HUDEP-2 (cell line): ENCODE data around the gene HLA-DPA1.
"Not testable (repeated sequence)": the region's sequence is repeated elsewhere in the genome, so short reads cannot be mapped to it uniquely, and the experiment has no call there.

Source experiments
- DNase-seq, 76 experiments: peaks; one replicate each; lab custom pipeline; 2025; ENCODE audit not compliant: unreplicated experiment in 76 of 76; lab: John Stamatoyannopoulos, UW

Gene HLA-DPA1

DNA sequence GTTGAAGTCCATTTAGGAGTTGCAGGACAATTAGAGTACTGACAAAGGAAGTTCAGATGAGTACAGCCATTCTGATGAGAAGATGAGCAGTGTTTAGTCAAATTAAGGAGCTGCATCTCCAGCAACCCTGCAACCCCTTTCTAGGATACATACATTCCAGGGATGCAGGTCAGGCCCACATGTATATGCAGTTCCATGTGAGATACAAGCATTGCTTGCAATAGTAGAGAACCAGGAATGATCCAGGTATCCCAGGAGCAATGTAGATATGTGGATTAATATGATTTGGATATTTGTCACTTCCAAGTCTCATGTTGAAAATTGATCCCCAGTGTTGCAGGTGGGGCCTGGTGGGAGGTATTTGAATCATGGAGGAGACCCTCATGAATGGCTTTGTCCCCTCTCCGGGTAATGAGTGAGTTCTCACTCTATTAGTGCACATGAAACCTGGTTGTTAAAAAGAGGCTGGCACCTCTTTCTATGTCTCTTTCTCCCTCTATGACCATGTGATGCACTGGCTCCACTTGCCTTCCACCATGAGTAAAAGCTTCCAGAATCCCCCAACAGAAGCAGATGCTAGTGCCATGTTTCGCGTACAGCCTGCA is 6.4 kb downstream of the HLA-DPA1 start:
- no peak for DNase-seq

DNA sequence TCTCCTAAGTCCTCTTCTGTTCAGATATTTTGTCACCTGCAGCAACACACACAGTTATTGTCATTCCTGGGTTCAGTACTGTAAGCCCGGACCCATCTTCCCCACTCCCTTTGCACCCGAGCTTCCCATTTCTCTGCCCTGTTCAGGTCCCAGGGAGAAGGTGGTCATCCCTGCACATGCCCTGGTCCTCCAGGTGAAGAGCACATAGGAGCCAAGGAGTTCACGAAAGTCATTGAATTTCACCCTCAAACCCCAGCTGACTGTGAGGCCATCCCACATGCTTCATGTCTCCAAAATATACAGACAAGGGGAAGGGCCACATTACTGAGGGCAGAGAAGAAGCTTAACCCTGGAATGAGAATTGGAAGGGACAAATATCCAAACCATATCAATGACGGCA is 8.1 kb downstream of the HLA-DPA1 start:
- DNase-seq = no peak

DNA sequence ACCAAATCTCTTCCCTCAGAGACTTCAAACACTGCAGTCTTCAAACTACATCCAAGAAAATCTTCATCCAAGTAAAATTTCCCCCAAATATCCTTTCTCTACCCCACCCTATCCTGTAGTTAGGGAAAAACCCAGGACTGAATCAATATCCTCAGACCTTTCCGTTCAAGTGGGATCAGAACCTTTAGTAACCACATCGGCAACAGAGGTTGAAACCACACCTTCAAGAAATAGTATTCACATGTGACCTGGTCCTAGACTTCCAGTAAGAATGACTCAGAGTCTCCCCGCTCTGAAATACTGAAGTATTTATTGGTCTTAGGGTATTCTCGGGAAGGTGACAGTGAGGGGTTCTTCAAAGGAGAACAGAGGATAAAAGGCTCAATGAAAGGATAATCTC is 8.7 kb downstream of the HLA-DPA1 start:
- DNase-seq = no peak

DNA sequence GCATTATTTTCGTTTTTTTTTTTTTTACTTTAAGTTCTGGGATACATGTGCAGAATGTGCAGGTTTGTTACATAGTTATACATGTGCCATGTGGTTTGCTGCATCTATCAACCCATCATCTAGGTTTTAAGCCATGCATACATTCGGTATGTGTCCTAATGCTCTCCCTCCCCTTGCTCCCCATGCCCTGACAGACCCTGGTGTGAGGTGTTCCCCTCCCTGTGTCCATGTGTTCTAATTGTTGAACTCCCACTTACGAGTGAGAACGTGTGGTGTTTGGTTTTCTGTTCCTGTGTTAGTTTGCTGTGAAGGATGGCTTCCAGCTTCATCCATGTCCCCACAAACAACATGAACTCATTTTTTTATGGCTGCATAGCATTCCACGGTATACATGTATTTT is 10.0 kb downstream of the HLA-DPA1 start:
- DNase-seq = not testable (repeated sequence)

DNA sequence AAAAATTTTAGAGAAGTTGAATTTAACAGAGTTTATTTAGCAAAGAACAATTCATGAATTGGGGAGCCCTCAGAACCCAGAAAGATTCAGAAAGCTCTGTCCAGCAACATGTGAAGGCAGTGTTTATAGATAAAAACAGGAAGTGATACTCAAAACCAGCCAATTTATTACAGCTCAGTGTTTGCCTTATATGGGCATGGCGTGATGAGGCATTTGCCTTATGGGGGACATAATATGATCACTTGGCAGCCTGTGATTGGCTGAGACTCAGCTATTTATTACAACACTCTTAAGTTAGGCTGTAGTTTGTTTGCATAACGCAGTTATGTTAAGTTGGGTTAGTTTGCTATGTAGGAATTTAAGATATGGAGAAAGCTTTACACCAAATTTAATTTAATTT is 11.5 kb downstream of the HLA-DPA1 start:
- no peak for DNase-seq

DNA sequence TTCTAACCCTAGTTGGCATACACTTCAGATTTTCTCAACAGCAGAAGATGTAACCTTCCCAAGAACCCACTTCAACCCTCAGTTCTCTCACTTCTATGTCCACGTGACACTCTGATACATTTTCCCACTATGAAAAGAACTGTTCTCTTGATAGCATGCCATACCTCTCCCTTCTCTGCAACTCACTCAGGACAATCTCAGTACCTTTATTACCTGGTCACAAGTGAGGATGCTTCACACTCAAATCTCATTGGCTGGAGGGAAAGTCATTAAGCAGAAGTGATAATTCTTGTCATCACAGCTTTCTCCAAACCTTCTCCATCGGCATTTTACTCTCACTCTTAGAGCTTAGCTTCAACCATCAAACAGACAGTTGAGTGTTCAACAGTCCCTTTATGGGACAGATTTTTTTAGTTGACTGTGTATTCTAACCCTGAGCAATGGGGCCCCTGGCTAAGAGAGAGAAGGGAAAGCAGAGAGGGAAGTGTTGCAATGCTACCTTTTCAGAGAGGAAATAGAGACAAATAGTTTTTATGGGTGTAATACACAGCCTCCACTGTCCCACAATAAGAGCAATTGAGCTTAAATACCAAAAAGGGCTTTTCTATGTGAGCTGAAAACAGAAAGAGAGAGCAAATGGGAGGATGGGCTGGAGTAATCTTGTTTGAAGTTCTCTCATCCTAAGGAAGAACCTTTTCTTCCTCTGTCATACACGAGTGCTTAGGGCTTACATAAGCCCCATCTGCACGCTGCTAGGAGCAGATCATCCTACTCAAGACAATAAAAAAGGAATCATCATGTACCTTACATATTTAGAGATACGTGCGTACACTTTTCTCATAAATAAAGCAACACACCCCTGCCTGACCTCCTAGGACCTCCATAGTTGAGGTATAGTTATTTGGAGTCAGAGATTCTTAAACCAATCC is 16.0 kb downstream of the HLA-DPA1 start:
- no peak for DNase-seq

DNA sequence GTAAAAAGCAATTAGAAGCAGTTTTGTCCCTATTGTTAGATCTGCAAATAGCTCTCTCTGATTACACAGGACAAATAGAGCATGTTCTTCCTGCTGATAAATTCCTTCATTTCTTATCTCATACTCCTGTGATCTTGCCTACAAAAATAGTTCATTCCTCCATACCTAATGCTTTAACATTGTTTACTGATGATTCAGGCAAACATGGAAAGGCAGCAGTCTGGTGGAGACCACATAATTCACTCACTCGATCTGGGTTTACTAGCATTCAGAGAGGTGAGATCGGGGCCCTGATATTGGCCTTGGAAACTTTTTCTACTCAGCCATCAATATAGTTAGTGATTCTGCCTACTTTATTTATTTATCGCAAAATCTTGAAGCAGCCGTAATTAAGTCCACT is 20.2 kb downstream of the HLA-DPA1 start:
- no peak for DNase-seq

DNA sequence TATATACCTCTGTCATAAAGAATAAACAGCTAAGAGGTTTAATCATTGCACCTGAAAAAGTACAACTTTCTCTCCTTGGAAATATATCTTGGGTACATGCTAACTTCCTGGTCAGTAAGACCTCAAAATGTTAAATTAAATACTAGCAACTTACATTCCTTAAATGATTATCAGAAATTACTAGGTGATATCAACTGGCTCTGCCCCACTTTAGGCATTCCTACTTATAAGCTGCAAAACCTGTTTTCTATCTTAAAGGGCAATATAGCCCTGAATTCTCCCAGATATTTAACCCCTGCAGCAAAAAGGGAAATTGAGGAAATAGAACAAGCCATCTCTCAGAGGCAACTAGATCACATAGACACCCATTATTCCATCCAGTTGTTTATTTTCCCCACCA is 20.8 kb downstream of the HLA-DPA1 start:
- no peak for DNase-seq

DNA sequence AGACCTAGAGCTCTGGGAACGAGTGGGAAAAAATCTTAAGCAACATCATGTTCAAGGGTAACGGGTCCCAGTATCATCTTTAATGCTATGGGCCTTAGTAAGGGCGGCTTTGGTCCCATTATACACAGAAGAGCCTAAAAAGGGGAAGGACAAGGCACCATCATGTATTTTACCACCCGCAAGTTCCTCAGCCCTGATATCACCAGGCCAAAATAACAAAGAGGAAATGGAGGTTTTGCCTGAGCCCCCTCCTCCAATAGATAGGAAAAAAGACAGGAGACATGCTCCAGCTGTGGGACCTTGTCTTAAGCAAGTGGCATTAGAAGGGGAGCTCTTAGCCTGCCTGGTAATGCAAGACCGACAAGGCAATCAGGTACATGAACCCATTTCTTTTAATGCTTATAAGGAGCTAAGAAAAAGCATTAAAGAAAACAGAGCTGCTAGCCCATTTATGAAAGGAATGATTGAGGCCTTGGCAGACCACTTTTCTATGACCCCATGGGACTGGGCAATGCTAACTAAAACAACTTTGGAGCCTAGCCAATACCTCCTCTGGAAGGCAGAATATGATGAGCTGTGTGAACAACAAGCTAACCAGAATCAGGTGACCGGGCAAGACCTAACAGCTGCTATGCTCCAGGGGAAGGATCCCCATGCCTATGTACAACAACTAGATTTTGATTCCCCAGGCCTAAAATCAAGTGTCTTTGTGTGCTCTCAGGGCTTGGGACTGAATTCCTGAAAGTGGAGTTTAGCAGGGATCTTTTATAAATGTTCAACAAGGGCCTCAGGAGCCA is 23.2 kb downstream of the HLA-DPA1 start:
- DNase-seq = no peak

DNA sequence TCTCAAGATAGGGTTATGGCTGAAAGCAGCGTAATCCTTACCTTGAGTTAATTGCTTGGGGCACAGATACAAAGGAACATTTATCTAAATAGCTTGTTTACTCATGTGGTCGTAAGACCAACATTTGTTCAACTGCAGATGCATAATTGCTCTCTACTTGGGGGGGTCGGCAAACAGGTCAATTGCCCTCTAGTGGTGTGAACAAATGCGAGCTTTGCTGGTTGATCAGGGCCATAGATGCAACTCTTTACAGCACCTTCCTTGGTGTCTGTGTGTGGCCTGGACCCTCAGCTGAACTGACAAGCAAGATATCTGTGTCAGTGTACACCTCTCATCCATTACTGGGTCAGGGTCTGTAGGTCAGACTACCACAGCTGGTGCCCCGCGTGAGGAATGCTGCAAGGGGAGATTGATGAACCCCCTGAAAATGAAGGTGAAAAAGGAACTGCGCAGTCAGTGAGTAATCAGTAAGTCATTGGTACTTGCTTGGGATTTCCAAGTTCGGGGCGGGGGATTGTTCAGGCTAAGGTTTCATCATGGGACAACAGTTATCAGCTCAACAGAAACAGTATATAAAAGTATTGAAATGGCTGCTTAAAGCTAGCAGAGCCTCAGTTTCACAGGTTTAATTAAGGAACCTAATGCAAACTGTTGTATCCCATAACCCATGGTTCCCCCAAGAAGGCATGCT is 24.0 kb downstream of the HLA-DPA1 start:
- DNase-seq = peak in 2 of 76 experiments; percentile 1 to 2

DNA sequence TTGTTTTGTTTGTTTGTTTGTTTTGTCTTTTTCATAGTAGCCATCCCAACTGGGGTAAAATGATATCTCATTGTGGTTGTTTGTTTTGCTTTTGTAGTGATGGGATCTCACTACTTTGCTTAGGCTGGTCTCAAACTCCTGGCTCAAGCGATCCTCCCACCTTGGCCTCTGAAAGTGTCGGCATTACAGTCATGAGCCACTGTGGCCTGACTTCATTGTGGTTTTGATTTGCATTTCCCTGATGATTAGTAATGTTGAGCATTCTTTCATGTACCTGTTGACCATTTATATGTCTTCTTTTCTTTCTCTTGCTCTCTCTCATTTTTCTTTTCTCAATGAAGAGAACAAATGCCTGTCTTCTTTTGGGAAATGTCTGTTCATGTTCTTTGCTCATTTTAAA is 33.3 kb downstream of the HLA-DPA1 start:
- no peak for DNase-seq

DNA sequence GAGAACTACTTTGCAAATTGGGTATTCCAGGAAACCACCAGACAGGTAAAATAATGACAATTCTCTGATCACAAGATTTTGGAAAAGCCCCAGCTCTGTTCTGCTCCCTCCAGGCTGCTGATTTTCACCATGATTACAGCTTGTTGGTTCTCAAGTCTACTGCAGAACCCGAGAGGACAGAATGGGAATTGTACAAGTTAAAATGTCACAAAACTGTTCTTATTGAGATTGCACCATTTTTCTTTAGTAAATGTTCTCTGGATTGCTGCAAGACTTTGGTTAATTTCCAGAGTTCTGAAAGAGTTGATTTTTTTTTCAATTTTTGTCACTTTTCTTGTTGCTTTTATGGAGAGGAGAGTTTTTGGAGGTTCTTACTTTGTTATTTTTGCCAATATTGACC is 36.9 kb downstream of the HLA-DPA1 start:
- no peak for DNase-seq

DNA sequence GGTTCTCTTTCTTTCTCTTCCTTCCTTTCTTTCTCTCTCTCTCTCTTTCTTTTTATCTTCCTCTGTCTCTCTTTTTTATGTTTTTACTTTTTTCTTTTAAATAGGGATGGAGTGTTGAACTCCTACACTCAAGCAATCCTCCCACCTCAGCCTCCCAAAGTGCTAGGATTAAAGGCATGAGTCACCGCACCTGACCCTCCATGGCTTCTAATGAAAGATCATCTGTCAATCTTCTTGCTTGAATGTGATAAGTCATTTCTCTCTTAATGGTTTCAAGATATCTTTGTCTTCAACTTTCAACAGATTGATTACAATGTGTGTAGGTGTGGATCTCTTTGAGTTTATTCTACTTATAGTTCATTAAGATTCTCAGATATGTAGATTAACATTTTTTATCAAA is 38.9 kb downstream of the HLA-DPA1 start:
- DNase-seq = no peak

DNA sequence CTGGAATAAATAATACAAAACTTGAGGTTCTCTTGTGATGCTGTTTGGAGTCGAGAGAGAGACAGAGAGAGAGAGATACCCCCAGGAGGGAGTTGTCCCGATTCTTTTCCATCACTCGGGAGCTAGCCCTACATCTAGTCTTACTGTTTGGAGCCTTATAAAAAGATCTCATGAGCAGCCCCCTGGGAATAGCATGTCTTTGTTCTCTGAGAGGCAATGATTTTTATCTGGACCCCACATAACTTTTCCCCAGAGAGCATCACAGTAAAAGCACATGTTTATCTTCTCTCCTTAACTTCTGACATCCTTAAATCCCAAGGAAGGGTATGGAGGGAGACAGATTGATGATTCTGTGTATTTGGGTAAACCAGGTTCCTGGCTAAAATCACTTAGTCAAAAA is 43.2 kb downstream of the HLA-DPA1 start:
- DNase-seq = no peak

DNA sequence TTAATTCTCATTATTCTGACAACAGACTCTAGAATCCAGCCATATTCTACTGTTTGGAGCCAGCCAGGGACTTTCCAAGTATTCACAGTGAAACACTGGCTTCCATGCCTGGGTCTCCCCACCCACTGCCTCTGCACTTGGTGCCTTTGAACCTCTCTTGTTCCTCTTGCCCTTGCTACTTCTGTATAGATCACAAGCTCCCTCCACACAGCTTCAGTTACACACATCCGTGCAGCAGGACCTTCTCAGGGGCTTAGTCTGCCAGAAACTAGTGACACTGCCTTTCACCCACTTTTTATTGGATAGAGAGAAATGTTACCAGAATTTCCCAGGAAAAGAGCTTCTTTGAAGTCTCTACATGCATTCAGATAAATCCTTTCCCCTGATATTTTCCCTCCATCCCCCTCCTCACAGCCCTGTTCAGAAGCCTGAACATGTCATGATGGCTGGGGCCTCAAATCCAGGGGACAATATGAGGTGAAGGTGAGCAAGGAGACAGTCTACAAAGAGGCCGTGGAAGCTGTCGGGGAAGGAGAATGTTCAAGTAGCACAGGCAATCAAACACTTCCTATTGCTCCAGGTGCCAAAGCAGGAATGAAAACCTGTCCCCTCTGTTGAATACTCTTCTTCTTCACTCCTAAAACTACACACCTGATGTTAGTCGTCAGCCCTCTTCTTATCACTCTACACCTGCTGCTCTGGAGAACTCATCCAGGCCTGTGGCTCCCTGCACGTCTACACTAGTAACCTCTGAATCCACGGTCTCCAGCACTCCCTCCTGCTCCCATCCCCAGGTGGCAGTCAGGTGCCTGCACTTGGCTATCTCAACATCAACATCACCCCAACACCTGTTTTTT is 43.9 kb downstream of the HLA-DPA1 start:
- no peak for DNase-seq

DNA sequence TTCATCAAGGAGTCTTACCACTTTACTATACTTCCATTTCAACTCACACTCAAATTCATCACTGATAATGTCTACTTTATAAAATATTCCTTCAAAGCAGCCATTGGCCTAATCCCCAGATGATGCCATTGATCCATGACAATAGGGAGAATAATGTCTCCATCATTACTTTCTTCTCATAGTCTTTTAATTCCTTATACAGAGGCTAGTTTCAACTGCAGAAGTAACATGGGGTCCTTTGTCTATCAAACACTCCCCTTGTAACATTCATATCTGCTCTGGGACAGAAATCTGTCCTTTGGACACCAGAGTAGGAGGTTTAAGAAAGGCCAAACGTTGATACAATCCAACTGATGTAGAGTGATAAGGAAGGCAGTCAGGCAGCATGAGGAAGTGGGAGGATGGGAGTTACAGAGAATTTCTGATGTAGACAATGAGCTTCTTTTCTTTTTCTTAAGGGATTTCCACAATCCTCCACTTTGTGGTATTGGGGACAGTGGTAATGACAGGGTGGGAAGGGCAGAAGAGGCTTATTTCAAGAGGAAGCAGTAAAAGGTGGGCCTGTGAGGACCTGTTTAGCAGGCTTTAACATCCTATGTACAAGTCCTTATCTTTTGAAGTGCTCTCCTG is 45.1 kb downstream of the HLA-DPA1 start:
- no peak for DNase-seq

DNA sequence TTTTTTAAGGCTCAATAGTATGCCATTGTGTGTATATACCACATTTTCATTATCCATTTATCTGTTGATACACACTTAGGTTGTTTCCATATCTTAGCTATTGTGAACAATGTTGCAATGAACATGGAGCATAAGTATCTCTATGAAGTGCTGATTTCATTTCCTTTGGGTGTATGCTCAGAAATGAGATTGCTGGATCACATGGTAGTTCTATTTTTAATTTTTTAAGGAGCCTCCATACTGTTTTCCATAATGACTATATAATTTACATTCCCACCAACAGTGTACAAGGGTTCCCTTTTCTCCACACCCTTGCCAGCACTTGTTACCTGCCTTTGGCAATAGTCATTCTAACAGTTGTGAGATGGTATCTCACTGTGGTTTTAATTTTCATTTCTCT is 48.9 kb downstream of the HLA-DPA1 start:
- no peak for DNase-seq

DNA sequence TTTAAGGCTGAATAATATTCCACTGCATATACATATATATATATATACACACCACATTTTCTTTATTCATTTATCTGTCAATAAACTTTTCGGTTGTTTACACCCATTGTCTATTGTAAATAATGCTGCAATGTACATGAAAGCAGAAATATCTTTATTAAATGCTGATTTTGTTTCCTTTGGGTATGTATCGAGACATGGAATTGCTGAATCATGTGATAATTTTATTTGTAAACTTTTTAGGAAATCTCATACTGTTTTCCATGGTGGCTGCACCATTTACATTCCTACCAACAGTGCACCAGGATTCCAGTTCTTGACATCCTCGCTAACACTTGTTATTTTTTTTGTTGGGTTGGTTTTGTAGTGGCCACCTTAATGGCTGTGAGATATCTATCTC is 49.9 kb downstream of the HLA-DPA1 start:
- DNase-seq = no peak

DNA sequence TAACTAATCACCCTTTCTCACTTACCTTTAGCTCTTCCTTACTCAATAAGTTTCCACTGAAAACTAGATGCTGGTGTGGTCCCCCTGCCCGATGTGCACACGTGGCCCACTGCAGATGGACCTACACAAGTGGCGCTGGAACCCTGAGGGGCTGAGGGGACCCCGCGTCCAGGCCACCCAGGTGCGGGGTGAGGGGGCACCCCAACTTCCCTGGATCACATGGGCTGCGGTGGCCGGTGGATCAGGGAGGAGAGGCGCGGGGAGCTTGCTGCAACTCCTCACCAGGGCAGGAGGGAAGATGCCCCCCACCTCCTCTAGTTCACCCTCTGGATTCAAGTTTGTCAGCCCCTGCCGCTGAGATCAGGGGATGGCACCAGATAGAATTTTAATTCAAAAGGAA is 51.5 kb downstream of the HLA-DPA1 start:
- no peak for DNase-seq

DNA sequence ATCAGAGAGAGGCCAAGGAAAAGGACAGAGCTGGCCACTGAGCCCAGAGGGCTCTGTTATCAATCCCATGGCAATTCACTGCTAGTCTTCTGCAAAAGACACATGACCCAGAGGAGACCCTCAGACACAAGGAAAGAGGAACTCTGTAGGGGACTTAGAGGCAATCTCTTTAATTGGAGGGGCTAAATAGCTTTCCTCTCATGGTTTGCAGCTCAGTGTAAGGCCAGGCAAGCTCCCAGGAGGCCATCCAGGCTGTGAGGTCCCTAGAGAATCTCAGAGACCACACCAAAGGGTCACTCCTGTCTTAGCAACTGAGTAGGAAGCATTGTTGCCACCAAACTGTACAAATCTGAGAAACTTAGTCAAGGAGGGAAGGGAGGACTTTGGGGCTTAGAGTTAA is 54.1 kb downstream of the HLA-DPA1 start:
- no peak for DNase-seq
